Measurements from ENCODE around the gene FAM107A. TPM values are rescaled to one million over a fixed set of nuclear protein-coding genes. Genes with fewer than 3 reads are reported as not detected.

Gene FAM107A
- total and polyA plus RNA-seq, 9 of the 15 experiments (the other 6 are each of a cell fraction or from before 2014, with no cell fraction given): 0.07 TPM; not detected in 8

- TF ChIP-seq, protein P1, sequence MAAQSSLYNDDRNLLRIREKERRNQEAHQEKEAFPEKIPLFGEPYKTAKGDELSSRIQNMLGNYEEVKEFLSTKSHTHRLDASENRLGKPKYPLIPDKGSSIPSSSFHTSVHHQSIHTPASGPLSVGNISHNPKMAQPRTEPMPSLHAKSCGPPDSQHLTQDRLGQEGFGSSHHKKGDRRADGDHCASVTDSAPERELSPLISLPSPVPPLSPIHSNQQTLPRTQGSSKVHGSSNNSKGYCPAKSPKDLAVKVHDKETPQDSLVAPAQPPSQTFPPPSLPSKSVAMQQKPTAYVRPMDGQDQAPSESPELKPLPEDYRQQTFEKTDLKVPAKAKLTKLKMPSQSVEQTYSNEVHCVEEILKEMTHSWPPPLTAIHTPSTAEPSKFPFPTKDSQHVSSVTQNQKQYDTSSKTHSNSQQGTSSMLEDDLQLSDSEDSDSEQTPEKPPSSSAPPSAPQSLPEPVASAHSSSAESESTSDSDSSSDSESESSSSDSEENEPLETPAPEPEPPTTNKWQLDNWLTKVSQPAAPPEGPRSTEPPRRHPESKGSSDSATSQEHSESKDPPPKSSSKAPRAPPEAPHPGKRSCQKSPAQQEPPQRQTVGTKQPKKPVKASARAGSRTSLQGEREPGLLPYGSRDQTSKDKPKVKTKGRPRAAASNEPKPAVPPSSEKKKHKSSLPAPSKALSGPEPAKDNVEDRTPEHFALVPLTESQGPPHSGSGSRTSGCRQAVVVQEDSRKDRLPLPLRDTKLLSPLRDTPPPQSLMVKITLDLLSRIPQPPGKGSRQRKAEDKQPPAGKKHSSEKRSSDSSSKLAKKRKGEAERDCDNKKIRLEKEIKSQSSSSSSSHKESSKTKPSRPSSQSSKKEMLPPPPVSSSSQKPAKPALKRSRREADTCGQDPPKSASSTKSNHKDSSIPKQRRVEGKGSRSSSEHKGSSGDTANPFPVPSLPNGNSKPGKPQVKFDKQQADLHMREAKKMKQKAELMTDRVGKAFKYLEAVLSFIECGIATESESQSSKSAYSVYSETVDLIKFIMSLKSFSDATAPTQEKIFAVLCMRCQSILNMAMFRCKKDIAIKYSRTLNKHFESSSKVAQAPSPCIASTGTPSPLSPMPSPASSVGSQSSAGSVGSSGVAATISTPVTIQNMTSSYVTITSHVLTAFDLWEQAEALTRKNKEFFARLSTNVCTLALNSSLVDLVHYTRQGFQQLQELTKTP (IDR thresholded peaks at IDR 0.05; ENCODE audit: low read depth in 1 of 2, partially characterized antibody in 2 of 2): no peak
- TF ChIP-seq RBM34 (IDR thresholded peaks at IDR 0.05; ENCODE audit: borderline replicate concordance, insufficient read depth, low read length) (no peak), ZNF274 (IDR thresholded peaks at IDR 0.05; ENCODE audit: borderline replicate concordance, low read depth, low read length) (no peak), C11orf30 (IDR thresholded peaks at IDR 0.05; ENCODE audit: low read depth) (peak; percentile 83), DPF2 (IDR thresholded peaks at IDR 0.05) (peak; percentile 79), ZKSCAN3 (CRISPR knock-in tag; IDR thresholded peaks at IDR 0.05) (no peak), SMARCE1 (IDR thresholded peaks at IDR 0.05) (0 out of 2 replicates have a peak, but pooled peaks have one; percentile 38), ZNF316 (IDR thresholded peaks at IDR 0.05) (peak; percentile 91), CHD4 (IDR thresholded peaks at IDR 0.05; ENCODE audit: insufficient read depth, insufficient replicate concordance, low read depth, low read length, poor library complexity, severe bottlenecking) (no peak)
- TF ChIP-seq, protein P2, sequence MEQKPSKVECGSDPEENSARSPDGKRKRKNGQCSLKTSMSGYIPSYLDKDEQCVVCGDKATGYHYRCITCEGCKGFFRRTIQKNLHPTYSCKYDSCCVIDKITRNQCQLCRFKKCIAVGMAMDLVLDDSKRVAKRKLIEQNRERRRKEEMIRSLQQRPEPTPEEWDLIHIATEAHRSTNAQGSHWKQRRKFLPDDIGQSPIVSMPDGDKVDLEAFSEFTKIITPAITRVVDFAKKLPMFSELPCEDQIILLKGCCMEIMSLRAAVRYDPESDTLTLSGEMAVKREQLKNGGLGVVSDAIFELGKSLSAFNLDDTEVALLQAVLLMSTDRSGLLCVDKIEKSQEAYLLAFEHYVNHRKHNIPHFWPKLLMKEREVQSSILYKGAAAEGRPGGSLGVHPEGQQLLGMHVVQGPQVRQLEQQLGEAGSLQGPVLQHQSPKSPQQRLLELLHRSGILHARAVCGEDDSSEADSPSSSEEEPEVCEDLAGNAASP (IDR thresholded peaks at IDR 0.05): no peak
- TF ChIP-seq, protein P3, sequence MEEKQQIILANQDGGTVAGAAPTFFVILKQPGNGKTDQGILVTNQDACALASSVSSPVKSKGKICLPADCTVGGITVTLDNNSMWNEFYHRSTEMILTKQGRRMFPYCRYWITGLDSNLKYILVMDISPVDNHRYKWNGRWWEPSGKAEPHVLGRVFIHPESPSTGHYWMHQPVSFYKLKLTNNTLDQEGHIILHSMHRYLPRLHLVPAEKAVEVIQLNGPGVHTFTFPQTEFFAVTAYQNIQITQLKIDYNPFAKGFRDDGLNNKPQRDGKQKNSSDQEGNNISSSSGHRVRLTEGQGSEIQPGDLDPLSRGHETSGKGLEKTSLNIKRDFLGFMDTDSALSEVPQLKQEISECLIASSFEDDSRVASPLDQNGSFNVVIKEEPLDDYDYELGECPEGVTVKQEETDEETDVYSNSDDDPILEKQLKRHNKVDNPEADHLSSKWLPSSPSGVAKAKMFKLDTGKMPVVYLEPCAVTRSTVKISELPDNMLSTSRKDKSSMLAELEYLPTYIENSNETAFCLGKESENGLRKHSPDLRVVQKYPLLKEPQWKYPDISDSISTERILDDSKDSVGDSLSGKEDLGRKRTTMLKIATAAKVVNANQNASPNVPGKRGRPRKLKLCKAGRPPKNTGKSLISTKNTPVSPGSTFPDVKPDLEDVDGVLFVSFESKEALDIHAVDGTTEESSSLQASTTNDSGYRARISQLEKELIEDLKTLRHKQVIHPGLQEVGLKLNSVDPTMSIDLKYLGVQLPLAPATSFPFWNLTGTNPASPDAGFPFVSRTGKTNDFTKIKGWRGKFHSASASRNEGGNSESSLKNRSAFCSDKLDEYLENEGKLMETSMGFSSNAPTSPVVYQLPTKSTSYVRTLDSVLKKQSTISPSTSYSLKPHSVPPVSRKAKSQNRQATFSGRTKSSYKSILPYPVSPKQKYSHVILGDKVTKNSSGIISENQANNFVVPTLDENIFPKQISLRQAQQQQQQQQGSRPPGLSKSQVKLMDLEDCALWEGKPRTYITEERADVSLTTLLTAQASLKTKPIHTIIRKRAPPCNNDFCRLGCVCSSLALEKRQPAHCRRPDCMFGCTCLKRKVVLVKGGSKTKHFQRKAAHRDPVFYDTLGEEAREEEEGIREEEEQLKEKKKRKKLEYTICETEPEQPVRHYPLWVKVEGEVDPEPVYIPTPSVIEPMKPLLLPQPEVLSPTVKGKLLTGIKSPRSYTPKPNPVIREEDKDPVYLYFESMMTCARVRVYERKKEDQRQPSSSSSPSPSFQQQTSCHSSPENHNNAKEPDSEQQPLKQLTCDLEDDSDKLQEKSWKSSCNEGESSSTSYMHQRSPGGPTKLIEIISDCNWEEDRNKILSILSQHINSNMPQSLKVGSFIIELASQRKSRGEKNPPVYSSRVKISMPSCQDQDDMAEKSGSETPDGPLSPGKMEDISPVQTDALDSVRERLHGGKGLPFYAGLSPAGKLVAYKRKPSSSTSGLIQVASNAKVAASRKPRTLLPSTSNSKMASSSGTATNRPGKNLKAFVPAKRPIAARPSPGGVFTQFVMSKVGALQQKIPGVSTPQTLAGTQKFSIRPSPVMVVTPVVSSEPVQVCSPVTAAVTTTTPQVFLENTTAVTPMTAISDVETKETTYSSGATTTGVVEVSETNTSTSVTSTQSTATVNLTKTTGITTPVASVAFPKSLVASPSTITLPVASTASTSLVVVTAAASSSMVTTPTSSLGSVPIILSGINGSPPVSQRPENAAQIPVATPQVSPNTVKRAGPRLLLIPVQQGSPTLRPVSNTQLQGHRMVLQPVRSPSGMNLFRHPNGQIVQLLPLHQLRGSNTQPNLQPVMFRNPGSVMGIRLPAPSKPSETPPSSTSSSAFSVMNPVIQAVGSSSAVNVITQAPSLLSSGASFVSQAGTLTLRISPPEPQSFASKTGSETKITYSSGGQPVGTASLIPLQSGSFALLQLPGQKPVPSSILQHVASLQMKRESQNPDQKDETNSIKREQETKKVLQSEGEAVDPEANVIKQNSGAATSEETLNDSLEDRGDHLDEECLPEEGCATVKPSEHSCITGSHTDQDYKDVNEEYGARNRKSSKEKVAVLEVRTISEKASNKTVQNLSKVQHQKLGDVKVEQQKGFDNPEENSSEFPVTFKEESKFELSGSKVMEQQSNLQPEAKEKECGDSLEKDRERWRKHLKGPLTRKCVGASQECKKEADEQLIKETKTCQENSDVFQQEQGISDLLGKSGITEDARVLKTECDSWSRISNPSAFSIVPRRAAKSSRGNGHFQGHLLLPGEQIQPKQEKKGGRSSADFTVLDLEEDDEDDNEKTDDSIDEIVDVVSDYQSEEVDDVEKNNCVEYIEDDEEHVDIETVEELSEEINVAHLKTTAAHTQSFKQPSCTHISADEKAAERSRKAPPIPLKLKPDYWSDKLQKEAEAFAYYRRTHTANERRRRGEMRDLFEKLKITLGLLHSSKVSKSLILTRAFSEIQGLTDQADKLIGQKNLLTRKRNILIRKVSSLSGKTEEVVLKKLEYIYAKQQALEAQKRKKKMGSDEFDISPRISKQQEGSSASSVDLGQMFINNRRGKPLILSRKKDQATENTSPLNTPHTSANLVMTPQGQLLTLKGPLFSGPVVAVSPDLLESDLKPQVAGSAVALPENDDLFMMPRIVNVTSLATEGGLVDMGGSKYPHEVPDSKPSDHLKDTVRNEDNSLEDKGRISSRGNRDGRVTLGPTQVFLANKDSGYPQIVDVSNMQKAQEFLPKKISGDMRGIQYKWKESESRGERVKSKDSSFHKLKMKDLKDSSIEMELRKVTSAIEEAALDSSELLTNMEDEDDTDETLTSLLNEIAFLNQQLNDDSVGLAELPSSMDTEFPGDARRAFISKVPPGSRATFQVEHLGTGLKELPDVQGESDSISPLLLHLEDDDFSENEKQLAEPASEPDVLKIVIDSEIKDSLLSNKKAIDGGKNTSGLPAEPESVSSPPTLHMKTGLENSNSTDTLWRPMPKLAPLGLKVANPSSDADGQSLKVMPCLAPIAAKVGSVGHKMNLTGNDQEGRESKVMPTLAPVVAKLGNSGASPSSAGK (IDR thresholded peaks at IDR 0.05): no peak
These were observed 54.3 kb downstream of the FAM107A start (continued) for GRCh38 chr3:58522759-58523425.
